LNCaP clone FGC (cell line): ENCODE results near the gene GINS1.

Source experiments
- DNase-seq: peaks from one replicate; pipeline ENCODE4 v3.0.0-alpha.2; 2011; ENCODE audit warnings: low read depth
- H3K4me3 ChIP-seq: 2 replicates; pipeline ENCODE4 v1.5.1; 2011; ENCODE audit warnings: mild to moderate bottlenecking, low read depth, low read length, control low read depth
- CTCF ChIP-seq: IDR thresholded peaks from 2 replicates; pipeline ENCODE4 v1.5.1; 2012; ENCODE audit warnings: mild to moderate bottlenecking; ENCODE audit not compliant: control insufficient read depth, insufficient read depth; ENCODE audit errors: extremely low read depth

Gene GINS1

GRCh38 chr20:25477014-25477882, 69.8 kb downstream of the GINS1 start:
- TF ChIP-seq CTCF = no peak
- DNase-seq = no peak
- no peak overlapping the region for H3K4me3 ChIP-seq

- H3K4me3 ChIP-seq = no peak overlapping the region
- TF ChIP-seq CTCF = no peak
- no peak for DNase-seq
These were observed 71.6 kb downstream of the GINS1 start for GRCh38 chr20:25478889-25479568.

- TF ChIP-seq CTCF = no peak
- H3K4me3 ChIP-seq = no peak overlapping the region
- no peak for DNase-seq
These were observed 72.2 kb downstream of the GINS1 start for GRCh38 chr20:25479638-25480037.

- H3K4me3 ChIP-seq = no peak overlapping the region
- DNase-seq = no peak
- TF ChIP-seq CTCF = no peak
These were observed 72.7 kb downstream of the GINS1 start for GRCh38 chr20:25480156-25480555.

- no peak for TF ChIP-seq CTCF
- DNase-seq = no peak
- H3K4me3 ChIP-seq = no peak overlapping the region
These were observed 73.3 kb downstream of the GINS1 start for GRCh38 chr20:25480797-25481196.

GRCh38 chr20:25481235-25481917, 73.9 kb downstream of the GINS1 start:
- H3K4me3 ChIP-seq = no peak overlapping the region
- TF ChIP-seq CTCF = no peak
- no peak for DNase-seq
